Fibroblast of lung (primary cell): ENCODE data around the gene VWCE. TPM values are rescaled to one million over a fixed set of nuclear protein-coding genes. Genes with fewer than 3 reads are reported as not detected.

Source experiments
- DNase-seq, 2 donors: peaks; one replicate each; pipeline versions ENCODE4 v3.0.0 to v3.0.0-alpha.2; 2010; ENCODE audit warnings: low read depth in 2 of 2
- H2AFZ ChIP-seq: 2 replicates; pipeline ENCODE4 v1.5.1; 2012; ENCODE audit warnings: low read length, control low read depth, inconsistent platforms
- H3K27ac ChIP-seq: 2 replicates; pipeline ENCODE4 v1.5.1; 2011; ENCODE audit warnings: low read length, control low read depth; ENCODE audit not compliant: insufficient read depth
- H3K27me3 ChIP-seq: 2 replicates; pipeline ENCODE4 v1.5.1; 2011; ENCODE audit warnings: mild to moderate bottlenecking, low read length; ENCODE audit not compliant: control insufficient read depth, insufficient read depth
- H3K36me3 ChIP-seq: 2 replicates; pipeline ENCODE4 v1.5.1; 2011; ENCODE audit warnings: low read length; ENCODE audit not compliant: control insufficient read depth, insufficient read depth
- H3K4me1 ChIP-seq: 2 replicates; pipeline ENCODE4 v1.5.1; 2011; ENCODE audit warnings: low read length; ENCODE audit not compliant: control insufficient read depth, insufficient read depth; ENCODE audit errors: extremely low read depth
- H3K4me2 ChIP-seq: 2 replicates; pipeline ENCODE4 v1.5.1; 2011; ENCODE audit warnings: low read length, control low read depth; ENCODE audit not compliant: insufficient read depth; ENCODE audit errors: extremely low read depth
- H3K4me3 ChIP-seq, 4 experiments: fragments of 200-600 bp in 1 of 4; sonication (generic) in 1 of 4; replicated peaks in 1 of 4; 2 replicates each; pipeline ENCODE4 v1.5.1; 2011 to 2016; ENCODE audit warnings: low read length in 4 of 4, low read depth in 3 of 4, mild to moderate bottlenecking in 3 of 4, control low read depth in 2 of 4, inconsistent platforms in 1 of 4, mixed read lengths in 1 of 4; ENCODE audit not compliant: insufficient read depth in 1 of 4; ENCODE audit errors: control extremely low read depth in 1 of 4
- H3K79me2 ChIP-seq: 2 replicates; pipeline ENCODE4 v1.5.1; 2012; ENCODE audit warnings: mild to moderate bottlenecking, low read length, inconsistent platforms; ENCODE audit not compliant: control insufficient read depth, insufficient read depth
- H3K9ac ChIP-seq: 2 replicates; pipeline ENCODE4 v1.5.1; 2011; ENCODE audit warnings: mild to moderate bottlenecking, low read length, control low read depth; ENCODE audit not compliant: insufficient read depth
- H3K9me3 ChIP-seq: 2 replicates; pipeline ENCODE4 v1.5.1; 2012; ENCODE audit warnings: low read depth, low read length; ENCODE audit not compliant: control insufficient read depth, insufficient read depth
- H4K20me1 ChIP-seq: 2 replicates; pipeline ENCODE4 v1.5.1; 2011; ENCODE audit warnings: low read length; ENCODE audit not compliant: control insufficient read depth, insufficient read depth; ENCODE audit errors: extremely low read depth
- CTCF ChIP-seq, 2 donors: IDR thresholded peaks in 1 of 2; conservative IDR thresholded peaks in 1 of 2; 1 replicate in 1 of 2; 2 replicates in 1 of 2; pipeline ENCODE4 v1.5.1; 2011 to 2012; ENCODE audit warnings: low read length in 2 of 2, control low read depth in 1 of 2, inconsistent platforms in 1 of 2, low read depth in 1 of 2, mild to moderate bottlenecking in 1 of 2
- EZH2 ChIP-seq: IDR thresholded peaks from 2 replicates; pipeline ENCODE4 v1.5.1; 2012; ENCODE audit warnings: low read length, control low read depth, mild to moderate bottlenecking; ENCODE audit errors: missing control alignments
- polyA plus RNA-seq, 2 donors: library from polyadenylated mRNA; depleted of rRNA in 1 of 2; stranded (reverse) in 1 of 2; unstranded in 1 of 2; fragments of >200 nt; gene quantifications; 2 replicates each; pipeline ENCODE4 v1.2.1, GENCODE V29; 2011 to 2012; ENCODE audit warnings: missing spikeins in 1 of 2
- total RNA-seq: library from RNA; depleted of rRNA; stranded (reverse); fragments of >200 nt; gene quantifications from 2 replicates; pipeline ENCODE4 v1.2.1, GENCODE V29; 2014

Gene VWCE
- total and polyA plus RNA-seq, 2 donors (not counting 1 experiment from before 2014, with no cell fraction given) = 0.30 to 1.7 TPM

- Histone ChIP-seq H3K79me2 (no peaks in the 10 kb centered on the region), H3K4me1 (no peaks in the 10 kb centered on the region), H2AFZ (no peak overlapping the region), H3K9me3 (no peaks in the 10 kb centered on the region), H3K4me2 (no peak overlapping the region), H3K27me3 (no peaks in the 10 kb centered on the region), H3K9ac (no peak overlapping the region), H3K27ac (no peak overlapping the region), H3K4me3 (no peak overlapping the region), H3K36me3 (peaks cover 29% of the 10 kb centered on the region), H4K20me1 (no peaks in the 10 kb centered on the region)
- no peak for DNase-seq
- TF ChIP-seq EZH2 = no peak
- no peak for TF ChIP-seq CTCF (conservative IDR thresholded peaks at IDR 0.05 in 1 of 2, IDR thresholded peaks at IDR 0.05 in 1 of 2; ENCODE audit: low read depth in 1 of 2, low read length in 2 of 2)
Observed at GRCh38 chr11:61305417-61305816, 10.3 kb upstream of the VWCE start.

- H3K27ac ChIP-seq = no peak overlapping the region
- H3K4me1 ChIP-seq = peaks cover 4% of the 10 kb centered on the region
- no peak overlapping the region for H3K9ac ChIP-seq
- no peaks in the 10 kb centered on the region for H3K9me3 ChIP-seq
- no peak overlapping the region for H3K4me2 ChIP-seq
- H3K27me3 ChIP-seq = no peaks in the 10 kb centered on the region
- DNase-seq = no peak
- no peak overlapping the region for H2AFZ ChIP-seq
- H3K36me3 ChIP-seq = peaks cover 34% of the 10 kb centered on the region
- no peak overlapping the region for H3K4me3 ChIP-seq
- no peaks in the 10 kb centered on the region for H3K79me2 ChIP-seq
- H4K20me1 ChIP-seq = no peaks in the 10 kb centered on the region
- no peak for TF ChIP-seq EZH2
- TF ChIP-seq CTCF (conservative IDR thresholded peaks at IDR 0.05 in 1 of 2, IDR thresholded peaks at IDR 0.05 in 1 of 2; ENCODE audit: low read depth in 1 of 2, low read length in 2 of 2) = no peak
Observed at GRCh38 chr11:61303725-61304124, 8.6 kb upstream of the VWCE start.

DNA sequence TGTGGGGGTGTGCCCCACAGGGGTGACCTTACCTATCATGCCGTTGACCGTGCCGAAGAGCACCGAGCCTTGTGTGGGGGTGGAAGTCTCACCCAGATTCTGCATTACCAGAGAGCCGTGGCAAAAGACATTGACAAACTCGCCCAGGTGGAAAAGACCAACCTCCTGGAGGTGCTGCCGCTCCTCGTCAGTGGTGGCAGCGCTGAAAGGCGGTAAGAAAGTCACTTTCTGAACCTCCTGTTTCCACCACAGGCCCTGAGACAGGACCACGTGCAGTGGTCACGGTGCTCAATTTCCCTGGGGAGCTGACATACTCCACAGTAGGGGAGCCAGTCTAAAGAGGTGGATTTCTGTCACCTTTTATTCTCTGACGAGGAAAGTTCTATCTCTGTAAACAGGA is 7.4 kb upstream of the VWCE start:
- Histone ChIP-seq H3K9me3 (no peaks in the 10 kb centered on the region), H3K36me3 (peaks cover 25% of the 10 kb centered on the region), H3K4me2 (no peak overlapping the region), H3K9ac (no peak overlapping the region), H3K79me2 (no peaks in the 10 kb centered on the region), H4K20me1 (no peaks in the 10 kb centered on the region), H3K27me3 (no peaks in the 10 kb centered on the region), H3K27ac (no peak overlapping the region), H2AFZ (no peak overlapping the region), H3K4me3 (no peak overlapping the region), H3K4me1 (peaks cover 12% of the 10 kb centered on the region)
- TF ChIP-seq CTCF (conservative IDR thresholded peaks at IDR 0.05 in 1 of 2, IDR thresholded peaks at IDR 0.05 in 1 of 2; ENCODE audit: low read depth in 1 of 2, low read length in 2 of 2) (no peak), EZH2 (no peak)
- DNase-seq = no peak
